GM12875 (cell line): ENCODE results near the gene NR6A1.

Source experiments
- H3K4me3 ChIP-seq: one replicate; pipeline ENCODE4 v1.5.1; 2011; ENCODE audit warnings: low read depth, low read length, control low read depth
- TF ChIP-seq, protein P1 (sequence below): IDR thresholded peaks from 2 replicates; pipeline ENCODE4 v1.5.1; 2011; ENCODE audit warnings: low read depth, mild to moderate bottlenecking, control low read depth, inconsistent platforms, low read length, moderate library complexity, borderline replicate concordance; ENCODE audit not compliant: insufficient read depth

The NR6A1 gene

DNA sequence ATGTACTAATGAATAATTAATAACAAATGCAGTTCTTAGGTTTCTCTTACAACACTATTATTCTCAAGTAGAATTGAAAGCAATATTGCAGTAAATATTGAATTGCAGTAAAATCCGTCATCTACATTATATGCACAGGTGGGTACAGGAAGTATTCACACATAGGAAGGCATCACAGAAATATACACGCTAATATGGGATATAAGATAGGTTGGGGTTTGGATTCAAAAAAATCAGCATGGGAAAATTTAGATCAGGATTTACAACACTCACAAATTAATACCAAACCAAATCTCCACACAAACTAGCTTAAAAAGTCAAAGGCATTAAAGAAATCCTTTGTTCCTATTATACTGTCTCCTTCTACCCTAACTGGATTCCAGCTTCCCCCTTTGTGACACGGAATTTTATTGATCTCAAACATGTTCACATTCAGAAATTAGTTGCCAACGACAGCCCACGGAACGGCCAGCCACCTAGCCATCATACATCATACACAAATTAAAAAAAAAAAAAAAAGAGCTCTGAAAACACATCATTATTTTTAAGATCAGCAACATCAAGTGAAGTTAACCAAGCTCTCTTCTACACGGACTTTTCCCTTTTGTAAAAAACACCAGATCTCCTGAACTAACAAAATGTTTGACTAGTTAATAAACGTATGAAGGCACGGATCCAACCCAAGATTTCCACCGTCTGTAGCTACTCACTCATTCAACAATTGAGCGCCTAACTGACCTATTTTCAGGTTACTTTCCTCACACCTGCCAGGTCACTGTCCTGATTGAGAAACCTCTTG, 2.2 kb downstream of the NR6A1 start:
- H3K4me3 ChIP-seq = peak overlapping the region; percentile 98
- TF ChIP-seq, protein P1, sequence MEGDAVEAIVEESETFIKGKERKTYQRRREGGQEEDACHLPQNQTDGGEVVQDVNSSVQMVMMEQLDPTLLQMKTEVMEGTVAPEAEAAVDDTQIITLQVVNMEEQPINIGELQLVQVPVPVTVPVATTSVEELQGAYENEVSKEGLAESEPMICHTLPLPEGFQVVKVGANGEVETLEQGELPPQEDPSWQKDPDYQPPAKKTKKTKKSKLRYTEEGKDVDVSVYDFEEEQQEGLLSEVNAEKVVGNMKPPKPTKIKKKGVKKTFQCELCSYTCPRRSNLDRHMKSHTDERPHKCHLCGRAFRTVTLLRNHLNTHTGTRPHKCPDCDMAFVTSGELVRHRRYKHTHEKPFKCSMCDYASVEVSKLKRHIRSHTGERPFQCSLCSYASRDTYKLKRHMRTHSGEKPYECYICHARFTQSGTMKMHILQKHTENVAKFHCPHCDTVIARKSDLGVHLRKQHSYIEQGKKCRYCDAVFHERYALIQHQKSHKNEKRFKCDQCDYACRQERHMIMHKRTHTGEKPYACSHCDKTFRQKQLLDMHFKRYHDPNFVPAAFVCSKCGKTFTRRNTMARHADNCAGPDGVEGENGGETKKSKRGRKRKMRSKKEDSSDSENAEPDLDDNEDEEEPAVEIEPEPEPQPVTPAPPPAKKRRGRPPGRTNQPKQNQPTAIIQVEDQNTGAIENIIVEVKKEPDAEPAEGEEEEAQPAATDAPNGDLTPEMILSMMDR = no peak

DNA sequence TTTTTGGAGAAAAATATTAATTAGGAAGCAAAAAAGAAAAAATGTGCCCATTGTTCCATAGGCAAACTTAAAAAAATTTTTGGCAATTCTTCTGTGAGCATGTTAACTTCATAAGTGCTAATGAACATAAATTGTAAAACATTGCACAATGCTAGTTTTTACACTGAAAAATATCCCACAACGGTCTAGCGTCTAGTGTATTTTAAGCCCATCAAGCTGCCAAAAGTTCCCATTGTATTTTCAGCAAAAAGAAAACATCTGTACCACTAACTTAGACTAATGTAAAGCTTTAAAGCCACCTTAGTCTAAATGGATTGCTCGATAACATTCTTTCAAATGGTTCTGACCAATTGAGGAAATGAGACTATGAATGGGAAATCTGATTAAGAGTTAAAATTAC, 2.8 kb downstream of the NR6A1 start:
- TF ChIP-seq, protein P1 = no peak
- H3K4me3 ChIP-seq = no peak overlapping the region

DNA sequence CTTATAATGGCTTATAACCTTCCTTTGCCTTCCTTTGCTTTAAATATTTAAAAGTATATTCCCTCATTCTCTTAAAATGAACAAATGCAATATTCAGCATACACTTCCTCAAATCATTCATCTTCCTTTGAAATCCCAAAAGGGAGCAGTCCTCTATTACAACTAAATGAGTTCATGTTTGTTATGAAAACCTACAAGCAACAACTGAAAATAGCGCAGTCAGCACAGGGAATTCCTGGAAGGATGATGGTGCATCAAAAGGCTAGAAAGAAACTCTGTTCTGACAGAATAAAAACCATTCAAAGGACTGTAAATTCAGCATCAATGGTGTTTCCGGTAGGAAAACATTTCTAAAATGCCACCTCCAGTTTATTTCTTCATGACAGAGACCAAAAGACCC, 3.3 kb downstream of the NR6A1 start:
- no peak overlapping the region for H3K4me3 ChIP-seq
- TF ChIP-seq, protein P1 = no peak

DNA sequence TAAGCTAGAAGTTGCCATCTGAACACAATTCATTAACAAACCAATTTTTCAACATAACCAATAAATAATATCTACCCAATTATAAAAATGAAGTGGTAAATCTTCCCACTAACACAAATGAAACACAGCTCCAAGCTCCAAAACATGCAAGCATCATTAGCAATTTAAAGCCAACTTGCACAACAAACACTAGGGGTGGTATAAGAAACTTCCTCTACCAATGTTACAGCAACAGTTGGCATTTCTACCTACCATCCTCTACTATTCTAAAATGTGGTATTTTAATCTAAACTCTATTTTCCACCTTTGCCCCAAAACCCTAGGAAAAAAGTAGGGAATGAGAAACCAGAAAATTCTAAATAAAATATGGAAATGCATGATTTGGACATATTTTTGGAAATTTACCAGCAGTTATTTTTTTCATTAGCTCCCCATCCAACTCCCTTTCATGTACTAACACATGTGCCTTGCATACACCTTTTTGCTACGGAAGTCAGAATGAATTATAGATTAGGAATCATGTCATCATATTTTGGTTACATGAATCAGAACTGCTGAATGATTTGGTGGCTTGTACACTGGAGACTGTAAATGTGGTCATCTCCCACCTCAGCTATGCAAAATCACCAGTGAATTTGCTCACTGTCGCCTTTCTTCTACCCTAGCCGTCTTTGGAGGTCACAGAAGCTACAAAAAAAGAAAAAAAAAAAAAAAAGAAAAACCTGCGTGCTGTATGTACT, 4.1 kb downstream of the NR6A1 start:
- H3K4me3 ChIP-seq = no peak overlapping the region
- TF ChIP-seq, protein P1 = peak; percentile 35; the same call in 1 of the 2 replicates

DNA sequence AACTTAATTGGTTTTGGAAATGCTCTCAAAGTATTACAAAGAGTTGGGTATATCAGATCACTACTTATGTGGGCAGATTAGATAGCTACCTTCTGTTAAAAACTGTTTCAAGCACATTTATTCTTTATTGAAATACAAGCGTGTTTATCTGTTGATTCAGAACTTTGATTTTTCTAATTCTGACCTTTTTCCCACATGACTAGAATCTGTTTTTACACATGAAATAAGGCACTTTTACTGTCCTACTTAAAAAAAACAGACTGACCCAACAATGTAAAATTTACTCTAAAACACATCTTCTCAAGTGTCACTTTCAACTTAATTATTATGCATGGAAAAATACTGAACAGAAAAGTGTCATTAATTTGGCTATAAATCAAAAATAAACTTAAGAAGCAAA, 4.8 kb downstream of the NR6A1 start:
- TF ChIP-seq, protein P1 = no peak
- no peak overlapping the region for H3K4me3 ChIP-seq

DNA sequence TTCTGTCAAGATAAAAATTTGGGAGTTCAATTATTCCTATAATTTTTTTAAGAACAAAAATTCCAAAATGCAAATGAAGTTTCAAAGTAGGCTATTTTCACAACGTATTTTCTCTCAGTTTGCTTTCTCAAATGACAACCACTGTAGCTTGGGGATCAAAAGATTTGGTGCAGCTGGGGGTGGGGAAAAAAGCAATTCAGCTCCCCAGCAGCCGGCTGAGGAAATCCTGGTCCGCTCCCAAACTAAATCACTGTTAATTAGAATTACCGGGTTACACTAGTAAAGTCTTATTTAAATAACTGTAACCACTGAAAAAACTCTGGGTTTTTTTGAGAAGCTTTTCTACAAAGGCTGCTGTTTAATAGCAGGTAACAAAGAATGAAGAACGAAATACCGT, 5.7 kb downstream of the NR6A1 start:
- TF ChIP-seq, protein P1 = no peak
- no peak overlapping the region for H3K4me3 ChIP-seq
